Fibroblast of the aortic adventitia (primary cell): ENCODE results near the gene CYTH3. TPM values are rescaled to one million over a fixed set of nuclear protein-coding genes. Genes with fewer than 3 reads are reported as not detected.

ENCODE experiments used
- DNase-seq: peaks from one replicate; pipeline ENCODE4 v3.0.0-alpha.2; 2010; ENCODE audit warnings: low read depth
- H3K4me3 ChIP-seq: 2 replicates; pipeline ENCODE4 v1.5.1; 2011; ENCODE audit warnings: low read depth, mild to moderate bottlenecking, control low read depth, low read length, moderate library complexity
- total RNA-seq: library from RNA; depleted of rRNA; stranded (reverse); fragments of >200 nt; gene quantifications from 2 replicates; pipeline ENCODE4 v1.2.3, GENCODE V29; 2012; ENCODE audit warnings: low replicate concordance
- TF ChIP-seq, protein P1 (sequence below): IDR thresholded peaks from 2 replicates; pipeline ENCODE4 v1.5.1; 2011; ENCODE audit warnings: mild to moderate bottlenecking, low read length, control low read depth, inconsistent platforms; ENCODE audit not compliant: insufficient read depth

CYTH3 gene
- total RNA-seq, 1 donor = 27.1 TPM

DNA sequence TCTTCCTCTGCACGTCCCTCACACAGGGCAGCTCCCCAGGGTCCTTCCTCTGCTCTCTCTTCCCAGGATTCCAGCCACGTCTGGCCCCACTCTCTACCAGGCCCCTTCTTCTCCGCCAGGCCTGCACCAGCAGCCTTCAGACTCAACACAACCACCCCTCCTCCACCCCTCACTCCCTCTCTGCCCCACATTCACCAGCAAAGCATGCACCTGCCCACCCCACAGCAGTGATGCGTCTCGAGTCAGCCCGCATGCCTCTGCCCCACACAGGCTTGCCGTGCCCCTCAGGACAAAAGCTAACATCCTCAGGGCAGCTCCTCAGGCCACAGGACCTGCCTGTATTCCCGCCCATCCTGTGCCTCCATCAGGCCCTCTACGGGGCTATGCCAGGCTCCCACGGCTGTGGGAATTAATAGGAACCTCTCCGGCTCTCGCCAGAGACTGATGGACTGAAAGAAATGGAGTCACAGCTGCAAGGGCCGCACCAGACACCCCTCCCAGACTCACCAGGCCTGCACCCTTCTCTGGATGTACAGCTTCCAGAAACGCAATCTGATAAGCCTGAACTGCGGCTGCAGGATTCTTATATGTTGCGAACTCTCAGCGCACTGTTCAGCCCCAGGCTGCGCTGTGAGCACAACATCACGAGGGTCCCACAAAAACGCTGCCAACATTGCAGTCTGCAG lies 100.1 kb downstream of the CYTH3 start:
- TF ChIP-seq, protein P1, sequence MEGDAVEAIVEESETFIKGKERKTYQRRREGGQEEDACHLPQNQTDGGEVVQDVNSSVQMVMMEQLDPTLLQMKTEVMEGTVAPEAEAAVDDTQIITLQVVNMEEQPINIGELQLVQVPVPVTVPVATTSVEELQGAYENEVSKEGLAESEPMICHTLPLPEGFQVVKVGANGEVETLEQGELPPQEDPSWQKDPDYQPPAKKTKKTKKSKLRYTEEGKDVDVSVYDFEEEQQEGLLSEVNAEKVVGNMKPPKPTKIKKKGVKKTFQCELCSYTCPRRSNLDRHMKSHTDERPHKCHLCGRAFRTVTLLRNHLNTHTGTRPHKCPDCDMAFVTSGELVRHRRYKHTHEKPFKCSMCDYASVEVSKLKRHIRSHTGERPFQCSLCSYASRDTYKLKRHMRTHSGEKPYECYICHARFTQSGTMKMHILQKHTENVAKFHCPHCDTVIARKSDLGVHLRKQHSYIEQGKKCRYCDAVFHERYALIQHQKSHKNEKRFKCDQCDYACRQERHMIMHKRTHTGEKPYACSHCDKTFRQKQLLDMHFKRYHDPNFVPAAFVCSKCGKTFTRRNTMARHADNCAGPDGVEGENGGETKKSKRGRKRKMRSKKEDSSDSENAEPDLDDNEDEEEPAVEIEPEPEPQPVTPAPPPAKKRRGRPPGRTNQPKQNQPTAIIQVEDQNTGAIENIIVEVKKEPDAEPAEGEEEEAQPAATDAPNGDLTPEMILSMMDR = no peak
- no peak for DNase-seq
- no peak overlapping the region for H3K4me3 ChIP-seq

DNA sequence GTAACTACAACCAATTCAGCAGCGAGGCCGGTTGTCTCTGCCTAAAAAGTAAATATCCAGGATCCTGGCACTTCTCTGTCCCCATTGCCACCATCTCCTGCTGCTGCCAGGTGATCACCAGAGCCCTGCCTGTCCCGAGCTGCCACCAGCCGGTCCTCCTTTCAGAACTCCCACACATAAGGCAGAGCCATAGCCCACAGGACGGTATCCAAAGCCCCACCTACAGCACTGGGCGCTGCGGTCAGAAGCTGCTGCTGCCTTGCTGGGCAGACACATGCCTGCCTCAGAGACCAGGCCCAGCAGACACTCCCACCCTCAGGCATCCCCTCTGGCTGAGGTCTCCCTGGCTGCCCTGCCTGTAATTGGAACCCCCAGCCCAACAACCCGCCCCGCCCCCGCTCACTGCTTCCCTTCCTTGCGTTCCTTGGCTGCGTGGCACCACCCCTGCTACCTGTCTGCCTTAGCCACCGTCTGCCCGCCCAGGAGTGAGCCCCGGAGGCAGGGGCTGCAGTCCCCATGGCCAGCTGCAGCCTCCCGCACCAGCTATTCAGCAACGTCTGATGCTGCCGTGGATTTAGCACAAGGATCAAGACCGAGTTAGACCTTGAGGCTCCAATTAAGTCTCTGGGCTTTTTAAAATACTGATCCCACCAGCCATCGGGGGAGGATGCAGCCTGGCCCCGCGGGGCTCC lies 100.7 kb downstream of the CYTH3 start:
- no peak for DNase-seq
- no peak overlapping the region for H3K4me3 ChIP-seq
- TF ChIP-seq, protein P1 = no peak

DNA sequence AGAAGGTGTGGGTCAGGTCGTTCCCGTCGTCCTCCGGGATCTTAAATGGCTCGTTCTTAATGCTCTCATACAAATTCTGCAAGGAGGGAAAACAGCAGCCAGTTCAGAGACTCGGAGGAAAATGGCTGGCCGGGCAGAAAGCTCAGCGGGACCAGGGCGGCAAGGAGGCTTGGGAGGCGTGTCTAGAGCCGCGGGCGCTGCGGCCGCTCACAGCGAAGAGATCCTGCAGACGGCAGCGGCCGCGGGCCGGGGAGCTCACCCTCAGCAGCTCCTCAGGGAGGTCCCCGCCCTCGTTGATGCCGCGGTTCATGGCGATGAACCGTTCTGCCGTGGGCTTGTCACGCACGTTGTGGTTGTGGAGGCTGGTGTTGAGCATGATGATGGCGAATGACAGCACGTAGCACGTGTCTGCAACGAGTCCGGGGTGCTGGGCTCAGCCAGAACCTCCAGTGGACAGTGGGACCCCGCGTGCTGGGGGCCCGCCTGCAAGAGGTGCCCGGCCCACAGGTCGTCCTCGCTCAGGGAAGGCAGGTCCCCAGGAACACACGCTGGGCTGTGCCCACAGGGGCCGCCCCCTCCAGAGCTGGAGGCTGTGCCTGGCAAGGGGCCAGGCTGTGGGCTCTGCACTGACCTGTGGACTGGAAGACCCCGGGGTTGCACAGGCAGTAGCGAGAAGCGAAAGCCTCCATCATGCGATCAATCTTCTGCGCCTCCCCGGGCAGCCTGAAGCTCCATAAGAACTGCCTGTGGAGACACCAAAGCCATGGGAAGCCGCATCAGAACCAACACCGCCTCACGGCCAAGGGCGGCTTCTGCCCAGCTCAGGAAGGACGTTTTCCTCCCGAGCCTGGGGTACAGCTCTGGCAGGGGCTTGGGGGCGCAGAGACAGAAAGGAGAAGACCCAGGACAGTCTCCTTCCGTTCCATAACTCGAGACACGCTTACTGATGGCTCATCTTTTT lies 101.6 kb downstream of the CYTH3 start:
- TF ChIP-seq, protein P1 = no peak
- no peak overlapping the region for H3K4me3 ChIP-seq
- DNase-seq = no peak

DNA sequence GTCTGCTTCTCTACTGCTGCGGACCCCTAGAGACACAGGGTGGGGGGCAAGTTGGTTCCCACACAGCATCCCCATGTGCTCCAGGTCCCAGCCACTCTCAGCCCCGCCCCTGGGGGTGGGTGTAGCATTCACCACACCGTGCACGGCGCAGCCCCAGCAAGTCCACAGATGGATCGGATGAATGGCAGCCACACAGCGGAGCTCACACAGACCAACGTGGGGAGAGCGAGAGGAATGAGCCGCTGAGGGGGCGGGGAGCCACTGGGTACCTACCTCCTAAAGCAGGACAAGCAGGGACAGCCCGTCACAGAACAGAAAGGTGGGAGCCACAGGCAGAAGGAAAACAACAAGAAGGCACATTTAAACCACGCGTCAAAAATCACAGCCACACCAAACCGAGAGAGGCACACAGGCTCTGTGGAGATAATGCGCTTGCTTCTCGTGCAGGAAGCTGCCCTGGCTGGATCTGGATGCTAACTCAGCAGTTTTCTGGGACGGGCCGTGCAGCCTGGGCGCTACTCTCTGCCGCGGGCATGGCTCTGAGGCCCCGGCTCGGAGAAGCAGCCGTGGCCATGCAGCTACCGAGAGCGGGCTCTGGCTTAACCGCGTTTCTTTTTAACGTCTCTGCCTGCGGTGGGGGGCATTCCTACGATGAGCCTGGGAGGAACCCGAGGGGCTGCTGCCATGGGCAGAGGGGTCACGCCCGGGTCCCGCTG lies 102.5 kb downstream of the CYTH3 start:
- no peak for DNase-seq
- TF ChIP-seq, protein P1 = no peak
- H3K4me3 ChIP-seq = no peak overlapping the region

DNA sequence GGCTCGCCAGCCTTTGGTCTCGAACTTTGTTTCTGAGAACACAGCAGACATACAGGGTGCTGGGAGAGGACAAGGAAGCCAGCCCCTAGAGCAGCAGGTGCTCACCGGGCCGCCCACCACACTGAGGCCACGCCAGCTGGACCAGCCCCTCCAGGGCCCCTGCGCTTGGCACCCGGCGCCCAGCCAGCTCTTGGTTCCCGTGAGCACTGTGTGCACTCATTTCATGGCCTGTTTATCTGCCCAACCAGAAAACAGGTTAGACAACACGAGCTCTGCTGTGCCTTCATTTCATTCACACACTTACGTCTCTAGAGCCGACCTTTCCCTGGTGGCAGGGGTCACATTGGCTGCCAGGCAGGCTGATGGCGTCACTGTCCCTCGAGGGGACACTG lies 104.0 kb downstream of the CYTH3 start:
- H3K4me3 ChIP-seq = no peak overlapping the region
- TF ChIP-seq, protein P1 = no peak
- no peak for DNase-seq
